Endothelial cell of umbilical vein (primary cell): ENCODE measurements around the gene SV2C. TPM values are rescaled to one million over a fixed set of nuclear protein-coding genes. Genes with fewer than 3 reads are reported as not detected.

Experiments
- BruUV-seq: library from RNA; stranded (reverse); fragments of 400-500 nt; replicated peaks from 2 replicates; lab custom pipeline; 2021; lab: Mats Ljungman, UMichigan
- CTCF ChIA-PET: fragments of 300-600, 350-600 bp; sonication (Branson Sonifier 250); formaldehyde crosslinking; loops from one replicate; lab custom pipeline; 2021; ENCODE audit warnings: antibody characterized with exemption, inconsistent platforms; lab: Charles Lee
- POLR2A ChIA-PET: fragments of 300-600, 350-600 bp; sonication (Branson Sonifier 250); formaldehyde crosslinking; loops from one replicate; lab custom pipeline; 2021; ENCODE audit warnings: antibody characterized with exemption, inconsistent platforms; lab: Charles Lee
- DNase-seq: peaks from one replicate; pipeline ENCODE4 v3.0.0-alpha.2; 2011; ENCODE audit warnings: low read depth, low spot score
- FAIRE-seq: peaks from 2 replicates; lab custom pipeline; 2011; peaks lifted over from hg19 to GRCh38; lab: Jason Lieb, UNC
- H2AFZ ChIP-seq: 2 replicates; pipeline ENCODE4 v1.6.0; 2012; ENCODE audit warnings: low read depth, low read length, control low read depth, inconsistent platforms
- H3K27ac ChIP-seq: 2 replicates; pipeline ENCODE4 v1.5.1; 2011; ENCODE audit warnings: low read depth, mild to moderate bottlenecking, control low read depth, low read length, moderate library complexity; ENCODE audit not compliant: insufficient read depth
- H3K27me3 ChIP-seq, 2 experiments: 2 replicates each; pipeline versions ENCODE4 v1.6.0 to v1.6.1; 2011; ENCODE audit warnings: low read length in 2 of 2, mixed read lengths in 1 of 2; ENCODE audit not compliant: control insufficient read depth in 2 of 2, insufficient read depth in 2 of 2
- H3K36me3 ChIP-seq, 2 experiments: 2 replicates in 1 of 2; 3 replicates in 1 of 2; pipeline ENCODE4 v1.5.1; 2011; ENCODE audit warnings: low read length in 2 of 2, mild to moderate bottlenecking in 1 of 2, moderate library complexity in 1 of 2; ENCODE audit not compliant: control insufficient read depth in 2 of 2, insufficient read depth in 2 of 2; ENCODE audit errors: extremely low read depth in 1 of 2
- H3K4me1 ChIP-seq: 3 replicates; pipeline ENCODE4 v1.5.1; 2011; ENCODE audit warnings: mild to moderate bottlenecking, low read length; ENCODE audit not compliant: control insufficient read depth, insufficient read depth; ENCODE audit errors: extremely low read depth
- H3K4me2 ChIP-seq: 2 replicates; pipeline ENCODE4 v1.6.1; 2011; ENCODE audit warnings: low read length, control low read depth, mixed read lengths; ENCODE audit not compliant: insufficient read depth
- H3K4me3 ChIP-seq, 3 experiments: fragments of 200-600 bp in 1 of 3; sonication (generic), shearing (Covaris generic) in 1 of 3; replicated peaks in 1 of 3; 2 replicates each; pipeline ENCODE4 v1.5.1; 2011 to 2016; ENCODE audit warnings: control low read depth in 3 of 3, low read length in 3 of 3, mild to moderate bottlenecking in 2 of 3, inconsistent platforms in 1 of 3, low read depth in 1 of 3, moderate library complexity in 1 of 3; ENCODE audit not compliant: insufficient read depth in 1 of 3
- H3K79me2 ChIP-seq: 2 replicates; pipeline ENCODE4 v1.6.0; 2012; ENCODE audit warnings: low read length, inconsistent platforms; ENCODE audit not compliant: control insufficient read depth, insufficient read depth
- H3K9ac ChIP-seq: replicated peaks from 2 replicates; pipeline ENCODE3; 2011; ENCODE audit warnings: low read length, control low read depth; ENCODE audit not compliant: insufficient read depth; ENCODE audit errors: extremely low read depth
- H3K9me1 ChIP-seq: replicated peaks from 3 replicates; pipeline ENCODE4 v1.6.0; 2011; ENCODE audit warnings: mild to moderate bottlenecking, low read length; ENCODE audit not compliant: control insufficient read depth, insufficient read depth; ENCODE audit errors: extremely low read depth
- H3K9me3 ChIP-seq: replicated peaks from 2 replicates; pipeline ENCODE4 v1.5.1; 2012; ENCODE audit warnings: low read length, inconsistent platforms; ENCODE audit not compliant: control insufficient read depth, insufficient read depth
- H4K20me1 ChIP-seq: replicated peaks from 2 replicates; pipeline ENCODE3; 2011; ENCODE audit warnings: mild to moderate bottlenecking, low read length; ENCODE audit not compliant: control insufficient read depth, insufficient read depth; ENCODE audit errors: extremely low read depth
- CTCF ChIP-seq, 2 donors: IDR thresholded peaks; 1 replicate in 1 of 2; 2 replicates in 1 of 2; pipeline ENCODE4 v1.5.1; 2011; ENCODE audit warnings: low read length in 2 of 2, mild to moderate bottlenecking in 2 of 2, moderate library complexity in 2 of 2, control low read depth in 1 of 2, inconsistent platforms in 1 of 2, low read depth in 1 of 2; ENCODE audit not compliant: insufficient read depth in 1 of 2; ENCODE audit errors: extremely low read depth in 1 of 2
- EZH2 ChIP-seq: IDR thresholded peaks from 2 replicates; pipeline ENCODE4 v1.6.1; 2012; ENCODE audit warnings: borderline replicate concordance, low read depth, mild to moderate bottlenecking, moderate library complexity, low read length, inconsistent platforms; ENCODE audit not compliant: severe bottlenecking
- FOS ChIP-seq: IDR thresholded peaks from 2 replicates; pipeline ENCODE4 v1.6.1; 2011; ENCODE audit warnings: mild to moderate bottlenecking, low read length, moderate library complexity, borderline replicate concordance; ENCODE audit not compliant: insufficient read depth
- GATA2 ChIP-seq: IDR thresholded peaks from 2 replicates; pipeline ENCODE4 v1.7.0; 2011; ENCODE audit warnings: low read depth, mild to moderate bottlenecking, moderate library complexity, mixed read lengths, low read length; ENCODE audit not compliant: insufficient read length, insufficient read depth
- JUN ChIP-seq: IDR thresholded peaks from 2 replicates; pipeline ENCODE4 v1.6.1; 2011; ENCODE audit warnings: borderline replicate concordance, low read depth; ENCODE audit not compliant: insufficient read length, insufficient read depth
- MAX ChIP-seq: IDR thresholded peaks from 2 replicates; pipeline ENCODE4 v1.6.1; 2011; ENCODE audit not compliant: insufficient read depth, insufficient read length
- MYC ChIP-seq: IDR thresholded peaks from one replicate; pipeline ENCODE4 v1.6.1; 2011; ENCODE audit warnings: mild to moderate bottlenecking, low read depth, low read length
- POLR2A ChIP-seq: IDR thresholded peaks from 2 replicates; pipeline ENCODE4 v1.6.1; 2012; ENCODE audit warnings: low read depth, mild to moderate bottlenecking, control low read depth, low read length
- POLR2AphosphoS5 ChIP-seq: IDR thresholded peaks from 2 replicates; pipeline ENCODE4 v1.6.1; 2012; ENCODE audit warnings: low read depth, mild to moderate bottlenecking, control low read depth, low read length, moderate library complexity; ENCODE audit not compliant: insufficient read depth
- dilution Hi-C: fragments of 300-500 bp; cut with MboI; formaldehyde crosslinking; loops from one replicate; pipeline ENCODE4 v1.15.0; 2019; ENCODE audit warnings: low sequenced_read_pairs; ENCODE audit not compliant: extremely low pct_ligation_motif_present
- intact Hi-C: fragments of 100-400 bp; cut with micrococcal nuclease; formaldehyde crosslinking; loops from one replicate; pipeline ENCODE4 v1.10.0; 2022
- polyA plus RNA-seq, 4 experiments: library from polyadenylated mRNA; depleted of rRNA in 3 of 4; stranded (reverse) in 3 of 4; unstranded in 1 of 4; fragments of >200 nt; gene quantifications; 2 replicates each; pipeline versions ENCODE4 v1.2.1 to v1.2.3, GENCODE V29; 2011 to 2012; ENCODE audit warnings: missing spikeins in 1 of 4
- total RNA-seq: library from RNA; stranded (reverse); gene quantifications from 2 replicates; pipeline ENCODE4 v1.2.3, GENCODE V29; 2021

Gene SV2C
- total and polyA plus RNA-seq, 2 donors (not counting 3 experiments of a cell fraction or from before 2014, with no cell fraction given): not detected

- dilution Hi-C loops: no loop called here
Measured at GRCh38 chr5:76367623-76368371, 284.6 kb downstream of the SV2C start.

More at GRCh38 chr5:76367623-76368371, 284.6 kb downstream of the SV2C start:
- intact Hi-C loops: no loop called here
- POLR2A ChIA-PET: no interaction called here
- no peaks in the 10 kb centered on the region for H3K79me2 ChIP-seq
- no peak for FAIRE-seq
- H3K4me2 ChIP-seq: no peak overlapping the region
- H3K36me3 ChIP-seq: no peaks in the 10 kb centered on the region
- no peak overlapping the region for H3K27ac ChIP-seq
- H3K9ac ChIP-seq: no peak overlapping the region
- no peak for DNase-seq
- H4K20me1 ChIP-seq: no peaks in the 10 kb centered on the region
- no peak overlapping the region for H3K4me3 ChIP-seq
- no peak overlapping the region for H2AFZ ChIP-seq
- BruUV-seq: no TSS peak
- TF ChIP-seq MAX: no peak
- no peak for TF ChIP-seq MYC
- no peak for TF ChIP-seq GATA2
- no peak for TF ChIP-seq EZH2
- no peak for TF ChIP-seq FOS
- TF ChIP-seq POLR2A: no peak
- no peak for TF ChIP-seq JUN
- no peak for TF ChIP-seq CTCF (IDR thresholded peaks at IDR 0.05; ENCODE audit: extremely low read depth in 1 of 2, insufficient read depth in 1 of 2, low read depth in 1 of 2, low read length in 2 of 2)
- no peak for TF ChIP-seq POLR2AphosphoS5
- H3K4me1 ChIP-seq: no peaks in the 10 kb centered on the region
- H3K27me3 ChIP-seq: no peaks in the 10 kb centered on the region
- no peaks in the 10 kb centered on the region for H3K9me3 ChIP-seq
- H3K9me1 ChIP-seq: no peaks in the 10 kb centered on the region
- CTCF ChIA-PET: no interaction called here
